AG08395 (cell line): ENCODE measurements around the gene OR5K1.

ENCODE experiments used
- DNase-seq: peaks from one replicate; pipeline ENCODE4 v3.0.0; 2012; ENCODE audit warnings: mixed read lengths, low spot score

Gene OR5K1

GRCh38 chr3:98462901-98463300 is at the start of gene OR5K1:
OR5K1 (plus strand) TSS chr3:98463201; CDS start chr3:98469577, 6,376 bp downstream.
- DNase-seq: no peak

GRCh38 chr3:98432575-98432974 is 30.4 kb upstream of the OR5K1 start:
- no peak for DNase-seq

- DNase-seq: no peak
Measured at GRCh38 chr3:98433764-98434163, 29.2 kb upstream of the OR5K1 start.

DNA sequence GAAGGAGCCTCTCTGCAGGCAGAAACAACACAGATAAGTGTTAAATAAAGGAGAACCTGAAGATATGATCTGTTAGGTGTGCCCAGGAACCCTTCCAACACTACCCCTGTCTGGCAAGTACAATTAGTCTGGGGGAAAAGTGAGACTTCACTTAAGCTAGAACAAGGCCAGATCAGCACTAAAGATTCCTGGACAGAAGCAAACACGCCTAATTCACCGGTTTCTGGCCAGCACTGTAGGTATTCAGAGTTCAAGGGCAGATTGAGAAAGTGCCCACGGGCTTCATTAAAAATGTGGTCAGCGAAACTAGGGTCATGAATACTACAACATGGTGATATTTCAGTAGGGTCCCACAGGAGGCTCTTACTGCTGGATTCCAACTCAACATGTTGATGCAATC is 28.6 kb upstream of the OR5K1 start:
- DNase-seq: no peak

GRCh38 chr3:98440283-98440682 is 22.7 kb upstream of the OR5K1 start:
- DNase-seq: no peak

GRCh38 chr3:98445949-98446406 is 17.0 kb upstream of the OR5K1 start:
- DNase-seq: no peak

- no peak for DNase-seq
Measured at GRCh38 chr3:98449606-98450193, 13.3 kb upstream of the OR5K1 start.

GRCh38 chr3:98450372-98450771 is 12.6 kb upstream of the OR5K1 start:
- DNase-seq: no peak

DNA sequence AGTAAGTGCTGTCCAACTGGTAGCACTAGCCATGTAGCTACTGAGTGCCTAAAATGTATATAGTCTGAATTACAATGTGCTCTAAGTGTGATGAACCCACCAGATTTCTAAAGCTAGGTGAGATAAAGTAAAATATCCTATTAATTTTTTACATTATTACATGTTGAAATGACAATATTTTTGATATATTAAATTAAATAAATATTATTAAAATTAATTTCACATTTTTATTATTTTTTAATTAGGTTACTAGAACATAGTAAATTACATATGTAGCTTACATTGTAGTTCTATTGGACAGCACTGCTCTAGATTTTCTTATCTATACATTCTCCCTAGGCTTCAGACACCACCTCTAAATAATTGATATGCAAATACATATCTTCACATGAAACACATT is 9.2 kb upstream of the OR5K1 start:
- DNase-seq: no peak

DNA sequence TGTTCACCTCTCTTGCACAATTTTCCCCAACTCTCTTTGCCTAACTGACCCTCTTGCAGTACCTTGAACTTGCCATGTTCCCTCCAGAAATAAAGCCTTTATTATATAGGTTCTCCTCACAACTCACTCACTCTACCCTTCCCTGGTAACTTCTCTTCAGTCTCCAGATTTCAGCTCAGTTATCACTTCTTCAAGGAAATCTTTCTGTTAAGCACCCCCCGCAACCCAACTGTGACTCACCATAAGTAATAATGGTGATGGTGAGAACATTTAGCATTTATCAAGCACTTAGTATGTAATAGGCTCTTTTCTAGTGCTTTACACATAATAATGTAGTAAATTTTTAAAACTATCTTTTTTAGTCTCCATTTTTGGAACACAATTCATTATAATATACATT is 8.1 kb upstream of the OR5K1 start:
- no peak for DNase-seq

GRCh38 chr3:98457543-98457942 is 5.5 kb upstream of the OR5K1 start:
- no peak for DNase-seq

GRCh38 chr3:98460220-98460619 is 2.8 kb upstream of the OR5K1 start:
- no peak for DNase-seq

DNA sequence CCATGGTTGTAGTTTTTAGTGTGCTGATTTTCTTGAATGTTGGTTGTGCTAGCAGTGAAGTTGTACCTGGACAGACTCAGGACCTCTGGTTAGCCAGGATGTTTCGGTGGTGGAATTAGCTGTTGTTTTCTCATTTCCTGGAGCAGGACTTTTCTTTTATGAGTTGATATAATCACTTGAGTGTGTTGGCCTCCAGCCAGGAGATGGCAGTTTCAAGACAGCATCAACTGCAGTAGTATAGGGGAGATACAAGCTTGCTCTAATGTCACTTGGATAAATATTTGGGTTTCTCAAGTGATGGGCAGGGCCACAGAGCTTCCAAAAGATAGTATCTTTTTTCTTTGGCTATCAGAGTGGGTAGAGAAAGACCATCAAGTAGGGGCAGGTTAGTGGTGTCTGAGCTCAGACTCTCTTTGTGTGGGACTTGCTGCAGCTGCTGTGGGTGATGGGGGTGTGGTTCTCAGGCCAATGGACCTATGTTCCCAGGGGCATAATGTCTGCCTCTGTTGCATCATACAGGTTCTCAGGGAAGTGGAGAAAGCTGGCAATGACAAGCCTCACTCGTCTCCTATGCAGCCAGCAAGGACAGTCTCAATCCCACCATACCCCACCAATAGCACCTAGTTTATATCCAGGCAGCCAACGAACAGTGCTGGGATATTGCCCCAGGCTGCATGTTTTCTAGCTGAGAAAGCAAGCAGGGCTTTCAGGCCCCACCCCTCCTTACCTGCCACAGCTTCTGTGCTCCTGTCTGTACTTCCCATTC is 19.9 kb downstream of the OR5K1 start:
- DNase-seq: no peak

DNA sequence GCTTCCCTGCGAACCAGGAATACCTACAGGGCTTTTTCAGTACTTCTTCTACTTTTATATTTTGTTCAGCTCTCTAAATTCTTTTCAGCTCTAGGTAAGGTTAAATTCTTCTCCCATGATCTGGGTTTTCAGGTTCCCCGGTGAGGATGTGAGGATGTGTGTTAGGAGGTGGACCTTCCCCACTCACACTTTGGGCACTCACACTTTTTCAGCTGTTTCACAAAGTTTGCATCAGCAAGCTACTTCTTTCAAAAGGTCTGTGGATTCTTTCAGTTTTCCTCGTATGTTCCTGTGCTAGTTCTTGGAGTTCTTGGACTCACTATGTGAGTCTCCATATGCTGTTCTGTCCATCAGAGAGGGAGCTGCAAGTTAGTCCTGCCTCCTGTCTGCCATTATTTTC is 20.6 kb downstream of the OR5K1 start:
- DNase-seq: no peak

DNA sequence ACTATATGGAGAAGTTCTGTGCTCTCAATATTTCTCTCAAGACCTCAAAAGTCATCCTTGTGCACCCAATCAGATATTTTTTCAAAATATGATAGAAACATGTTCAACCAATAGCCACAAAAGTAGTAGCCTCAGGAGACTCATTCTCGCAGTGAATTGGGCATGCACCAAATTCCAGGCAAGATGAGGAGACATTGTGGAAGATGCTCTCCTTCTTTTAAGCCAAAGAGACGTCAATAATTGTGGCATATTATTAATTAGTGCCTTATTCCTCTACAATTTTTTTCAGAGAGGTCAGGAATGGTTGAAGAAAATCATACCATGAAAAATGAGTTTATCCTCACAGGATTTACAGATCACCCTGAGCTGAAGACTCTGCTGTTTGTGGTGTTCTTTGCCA is 34.4 kb downstream of the OR5K1 start, which contains the start of gene OR5K2:
Gene OR5K2 (plus strand): TSS at position 301 of the 400 bp plus-strand sequence. CDS start 0 bp downstream, at position 301.
- DNase-seq: no peak

DNA sequence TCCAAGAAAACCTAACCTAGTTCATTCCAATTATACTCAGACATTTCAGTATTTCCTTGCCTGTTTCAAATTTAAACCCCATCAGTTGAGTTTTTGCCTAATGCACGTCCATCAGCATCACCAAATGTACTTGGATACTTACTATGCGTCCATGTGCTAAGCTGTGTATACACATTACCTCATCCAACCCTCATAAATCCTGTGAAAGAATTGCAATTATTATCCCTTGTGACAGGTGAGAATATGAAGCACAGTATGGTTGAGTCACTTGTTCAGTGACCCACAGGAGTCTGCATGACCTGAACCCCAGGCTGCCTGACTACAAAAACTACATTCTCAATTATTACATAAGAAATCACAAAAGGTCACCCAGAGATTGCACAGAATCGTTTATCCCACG is 37.0 kb downstream of the OR5K1 start:
- DNase-seq: no peak

DNA sequence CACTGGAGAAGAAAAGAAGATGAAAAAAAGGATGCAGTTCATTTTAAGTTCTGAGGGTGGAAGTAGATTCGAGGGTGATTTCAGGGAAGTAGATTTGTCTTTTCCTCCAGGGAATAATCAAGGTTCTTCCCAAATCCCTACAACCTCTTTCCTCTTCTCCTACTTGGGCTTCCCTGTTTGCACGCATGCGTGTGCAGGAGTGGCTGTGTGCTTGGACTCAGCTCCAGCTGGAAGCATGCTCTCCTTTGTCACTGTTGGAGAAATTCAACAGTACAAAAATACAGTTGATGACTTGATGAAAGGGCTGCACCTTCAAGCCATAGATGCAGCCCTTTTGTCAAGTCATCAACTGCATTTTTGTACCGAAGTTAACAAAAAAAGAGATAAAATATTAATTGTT is 38.3 kb downstream of the OR5K1 start:
- no peak for DNase-seq

- no peak for DNase-seq
Measured at GRCh38 chr3:98501863-98502576, 39.0 kb downstream of the OR5K1 start.

DNA sequence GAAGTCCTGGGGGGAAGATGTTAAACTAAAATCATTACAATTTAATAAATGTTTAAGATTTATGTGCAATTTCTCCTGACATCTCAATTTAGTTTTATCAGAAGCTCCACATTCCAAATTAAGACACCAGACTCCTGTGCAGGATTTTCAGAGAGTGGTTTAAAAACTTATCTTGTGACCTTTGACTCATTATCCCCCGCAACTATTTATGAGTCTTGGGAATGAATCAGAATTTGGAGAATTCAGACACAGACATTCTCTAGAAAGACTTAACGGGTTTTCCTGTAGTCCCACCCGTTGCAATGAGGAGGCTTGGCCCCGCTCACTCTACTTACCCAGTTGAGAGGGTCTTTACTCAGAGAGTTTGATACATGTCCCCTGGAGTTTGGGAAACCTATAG is 41.5 kb downstream of the OR5K1 start:
- DNase-seq: no peak

DNA sequence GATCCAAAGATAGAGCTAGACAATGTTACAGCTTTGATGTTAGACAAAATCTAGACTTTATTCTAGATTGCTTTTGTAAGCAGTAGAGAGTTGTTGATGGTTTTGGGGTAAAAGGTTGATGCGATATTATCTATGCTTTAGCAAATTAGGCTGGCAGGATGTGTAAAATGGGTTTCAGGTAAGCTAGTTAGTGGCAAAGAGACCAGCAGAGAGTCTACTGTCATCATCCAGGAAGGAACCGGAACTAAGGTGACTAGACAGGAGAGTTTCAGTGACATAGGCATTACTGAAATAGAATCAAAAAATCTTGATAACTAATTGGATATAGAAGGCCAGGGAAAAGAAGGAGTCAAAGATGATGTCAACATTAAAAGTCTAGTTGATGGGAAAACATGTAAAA is 45.6 kb downstream of the OR5K1 start:
- DNase-seq: no peak

- DNase-seq: no peak
Measured at GRCh38 chr3:98512576-98512975, 49.6 kb downstream of the OR5K1 start.

DNA sequence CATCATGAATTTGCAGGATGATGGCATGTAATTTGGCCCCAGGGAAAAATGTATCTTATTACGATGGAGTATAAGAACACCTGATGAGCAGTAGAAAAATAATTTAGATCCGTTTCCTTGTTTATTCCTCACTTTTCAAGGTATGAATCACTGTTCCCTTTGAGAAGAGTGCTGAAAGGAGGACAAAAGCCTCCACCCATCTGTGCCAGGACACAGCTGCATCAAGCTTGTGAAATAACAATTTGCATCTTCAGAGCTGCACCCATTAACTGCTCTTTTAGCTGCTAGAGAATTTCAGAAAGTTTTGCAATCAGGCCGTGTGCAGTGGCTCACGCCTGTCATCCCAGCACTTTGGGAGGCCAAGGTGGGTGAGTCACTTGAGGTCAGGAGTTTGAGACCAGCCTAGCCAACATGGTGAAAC is 50.1 kb downstream of the OR5K1 start:
- DNase-seq: peak; percentile 21

DNA sequence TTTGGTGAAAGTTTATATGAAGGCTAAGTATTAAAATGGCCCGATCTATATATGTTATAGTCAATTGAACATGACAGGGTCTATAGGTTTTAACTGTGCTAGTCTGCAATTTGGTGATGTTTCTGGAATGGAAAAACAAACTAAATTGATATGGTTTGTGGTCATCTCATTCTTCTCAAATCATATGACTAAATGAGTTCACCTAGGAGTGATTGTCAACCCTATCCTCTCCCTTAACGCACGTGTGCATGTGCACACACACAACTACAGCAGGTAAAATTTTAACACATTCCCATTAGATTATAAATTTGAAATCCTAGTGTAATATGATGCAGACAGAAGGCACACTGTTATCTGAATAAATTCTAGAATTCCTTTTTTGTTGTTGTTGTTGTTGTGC is 50.7 kb downstream of the OR5K1 start:
- DNase-seq: no peak
